Prostate gland (tissue), 2 donors: Measurements from ENCODE around the gene RCBTB2.

ENCODE experiments used
- CTCF ChIP-seq, 4 experiments: fragments of 200-600 bp in 2 of 4; fragments of 450-650 bp in 2 of 4; sonication (generic) in 2 of 4; IDR thresholded peaks; 1 replicate in 3 of 4; 2 replicates in 1 of 4; pipeline ENCODE4 v1.5.1; 2016 to 2019; ENCODE audit warnings: antibody characterized with exemption in 4 of 4, mild to moderate bottlenecking in 2 of 4, moderate library complexity in 2 of 4
- POLR2A ChIP-seq: fragments of 450-650 bp; IDR thresholded peaks from one replicate; pipeline ENCODE4 v1.6.1; 2016; ENCODE audit warnings: antibody characterized with exemption, mild to moderate bottlenecking
- POLR2AphosphoS5 ChIP-seq: sonication (generic); formaldehyde crosslinking; IDR thresholded peaks from one replicate; pipeline ENCODE4 v1.6.1; 2017; ENCODE audit warnings: antibody characterized with exemption

- TF ChIP-seq CTCF (IDR thresholded peaks at IDR 0.05) (no peak), POLR2A (no peak), POLR2AphosphoS5 (no peak)
These were observed 83.8 kb downstream of the RCBTB2 start for GRCh38 chr13:48448959-48449614.
